Sigmoid colon (tissue), 7 donors: Measurements from ENCODE around the gene TTC3. TPM values are rescaled to one million over a fixed set of nuclear protein-coding genes. Genes with fewer than 3 reads are reported as not detected.

ENCODE experiments used
- DNase-seq: peaks from one replicate; pipeline ENCODE4 v3.0.0-alpha.2; 2019
- H3K27ac ChIP-seq, 4 donors: fragments of 200-600 bp; sonication (generic); one replicate each; pipeline ENCODE4 v1.5.1; 2016 to 2019; ENCODE audit warnings: mild to moderate bottlenecking in 1 of 4
- H3K27me3 ChIP-seq, 3 donors: fragments of 200-600 bp; sonication (generic); one replicate each; pipeline ENCODE4 v1.5.1; 2019; ENCODE audit warnings: mild to moderate bottlenecking in 1 of 3
- H3K36me3 ChIP-seq, 4 donors: fragments of 200-600 bp; sonication (generic); one replicate each; pipeline ENCODE4 v1.5.1; 2016 to 2019
- H3K4me1 ChIP-seq, 4 donors: fragments of 200-600 bp; sonication (generic); one replicate each; pipeline ENCODE4 v1.5.1; 2017 to 2019
- H3K4me3 ChIP-seq, 4 donors: fragments of 200-600 bp; sonication (generic); one replicate each; pipeline ENCODE4 v1.5.1; 2017 to 2019; ENCODE audit warnings: mild to moderate bottlenecking in 2 of 4, moderate library complexity in 1 of 4
- H3K9me3 ChIP-seq, 4 donors: fragments of 200-600 bp in 3 of 4; sonication (generic) in 3 of 4; one replicate each; pipeline versions ENCODE4 v1.5.1 to v1.6.1; 2013 to 2019
- EP300 ChIP-seq, 4 donors: sonication (generic); formaldehyde crosslinking; IDR thresholded peaks; one replicate each; pipeline ENCODE4 v1.6.1; 2017; ENCODE audit warnings: antibody characterized with exemption in 4 of 4
- POLR2A ChIP-seq, 2 donors: fragments of 450-650 bp; IDR thresholded peaks; one replicate each; pipeline ENCODE4 v1.6.1; 2016; ENCODE audit warnings: antibody characterized with exemption in 2 of 2, mild to moderate bottlenecking in 2 of 2, moderate library complexity in 2 of 2
- POLR2AphosphoS5 ChIP-seq, 4 donors: sonication (generic); formaldehyde crosslinking; IDR thresholded peaks; one replicate each; pipeline ENCODE4 v1.6.1; 2017; ENCODE audit warnings: antibody characterized with exemption in 4 of 4
- WGBS, 2 donors: extraction: QIAGEN DNeasy Blood & Tissue Kit; methylation state at CpG; one replicate each; pipeline ENCODE4 v1.1.7; 2013; 5-methylcytosine and 5-hydroxymethylcytosine counted together
- intact Hi-C: fragments of 100-400 bp; cut with DNase I; formaldehyde crosslinking; loops from one replicate; pipeline ENCODE4 v1.15.1; 2023
- polyA plus RNA-seq, 3 donors: library from polyadenylated mRNA; stranded (reverse); fragments of 200-250 nt; gene quantifications; one replicate each; pipeline ENCODE4 v1.2.3, GENCODE V29; 2013
- total RNA-seq, 4 donors: library from RNA; depleted of rRNA; stranded (reverse); fragments of >200 nt; gene quantifications; one replicate each; pipeline ENCODE4 v1.1.0, GENCODE V29; 2016
- TF ChIP-seq, protein P1 (sequence below), 4 experiments: fragments of 450-650 bp in 3 of 4; fragments of 200-600 bp in 1 of 4; IDR thresholded peaks; one replicate each; pipeline ENCODE4 v1.5.1; 2016 to 2019; ENCODE audit warnings: antibody characterized with exemption in 4 of 4, mild to moderate bottlenecking in 3 of 4, moderate library complexity in 2 of 4
- donor health status: healthy with polysubstance abuse.
- donor health status: Bipolar disorder and iron deficiency.
- donor health status: healthy.

The TTC3 gene
- total and polyA plus RNA-seq, 7 donors: 22.2 to 151 (median 108) TPM

DNA sequence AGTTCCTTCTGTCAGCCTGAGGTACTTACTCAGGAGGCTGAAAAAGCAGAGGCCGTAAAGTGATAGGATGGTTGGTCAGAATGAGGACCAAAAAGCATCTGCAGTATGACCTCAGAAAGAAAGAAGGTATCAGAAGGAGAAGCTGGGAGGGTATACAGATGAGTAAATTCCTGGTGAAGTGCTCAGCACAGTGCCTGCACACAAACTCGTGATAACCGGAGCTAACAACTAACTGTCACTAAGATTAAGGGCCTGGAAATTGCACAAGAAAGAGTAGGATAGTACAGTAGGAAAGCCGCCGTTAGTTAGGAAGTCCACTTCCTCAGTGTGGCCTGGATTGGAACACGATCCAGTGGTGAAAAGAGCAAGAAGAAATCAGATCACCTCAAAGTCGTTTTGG lies 131.5 kb downstream of the TTC3 start:
- Histone ChIP-seq H3K36me3 (peaks cover 4 to 39% (median 20%) of the 10 kb centered on the region in 4 donors), H3K27me3 (no peaks in the 10 kb centered on the region), H3K9me3 (no peaks in the 10 kb centered on the region), H3K4me3 (no peak overlapping the region), H3K27ac (no peak overlapping the region), H3K4me1 (peaks cover 0 to 14% (median 5%) of the 10 kb centered on the region in 4 donors)
- no peak for TF ChIP-seq POLR2AphosphoS5 (IDR thresholded peaks at IDR 0.05)
- WGBS, 2 donors: 88 to 90% methylated on average over 7 of the region's 7 CpGs
- no peak for DNase-seq
- intact Hi-C loops: no loop called here

DNA sequence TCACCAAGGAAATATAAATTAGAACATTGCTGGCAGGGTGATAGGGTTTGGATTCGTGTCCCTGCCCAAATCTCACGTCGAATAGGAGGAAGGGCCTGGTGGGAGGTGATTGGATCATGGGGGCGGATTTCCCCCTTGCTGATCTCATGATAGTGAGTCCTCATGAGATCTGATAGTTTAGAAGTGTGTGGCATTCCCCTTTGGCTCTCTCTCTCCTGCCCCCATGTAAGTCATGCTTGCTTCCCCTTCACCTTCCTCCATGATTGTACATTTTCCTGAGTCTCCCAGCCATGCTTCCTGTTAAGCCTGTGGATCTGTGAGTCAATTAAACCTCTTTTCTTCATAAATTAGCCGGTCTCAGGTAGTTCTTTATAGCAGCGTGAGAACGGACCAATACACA lies 133.4 kb downstream of the TTC3 start:
- Histone ChIP-seq H3K27ac (no peak overlapping the region), H3K4me1 (peaks cover 0 to 14% (median 5%) of the 10 kb centered on the region in 4 donors), H3K36me3 (peaks cover 0 to 20% (median 8%) of the 10 kb centered on the region in 4 donors), H3K9me3 (no peaks in the 10 kb centered on the region), H3K27me3 (no peaks in the 10 kb centered on the region), H3K4me3 (no peak overlapping the region)
- no peak for TF ChIP-seq POLR2A (IDR thresholded peaks at IDR 0.05)
- intact Hi-C loops: no loop called here
- WGBS, 2 donors: 94 to 95% methylated on average over 7 of the region's 7 CpGs
- no peak for DNase-seq

DNA sequence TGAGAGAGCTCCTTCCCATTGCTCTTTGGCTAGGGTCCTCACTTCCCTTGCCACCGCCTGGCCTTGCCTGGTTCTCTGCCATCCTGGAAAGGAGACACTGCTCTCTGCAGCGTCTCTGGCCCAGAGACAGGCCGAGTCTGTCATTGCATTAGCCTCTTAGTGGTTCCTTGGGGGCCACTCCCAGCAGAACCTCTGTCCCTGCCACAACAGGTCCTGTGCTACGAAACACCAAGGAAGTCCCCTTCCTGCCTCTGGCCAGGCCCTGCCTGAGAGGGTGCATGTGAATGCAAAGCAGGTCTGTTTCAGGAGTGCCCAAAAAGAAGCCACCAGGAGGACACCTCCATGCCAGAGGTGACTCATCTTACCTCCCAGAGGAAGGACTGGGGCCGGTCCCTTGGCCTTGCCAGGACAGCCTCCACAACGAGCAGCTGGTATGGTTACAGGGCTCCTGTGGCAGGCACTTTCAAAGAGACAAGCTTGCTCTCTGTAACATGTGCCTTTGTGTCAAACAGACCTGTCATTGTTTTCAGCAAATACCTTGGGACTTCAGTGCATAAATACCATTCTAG lies 134.5 kb downstream of the TTC3 start:
- H3K4me3 ChIP-seq: no peak overlapping the region

DNA sequence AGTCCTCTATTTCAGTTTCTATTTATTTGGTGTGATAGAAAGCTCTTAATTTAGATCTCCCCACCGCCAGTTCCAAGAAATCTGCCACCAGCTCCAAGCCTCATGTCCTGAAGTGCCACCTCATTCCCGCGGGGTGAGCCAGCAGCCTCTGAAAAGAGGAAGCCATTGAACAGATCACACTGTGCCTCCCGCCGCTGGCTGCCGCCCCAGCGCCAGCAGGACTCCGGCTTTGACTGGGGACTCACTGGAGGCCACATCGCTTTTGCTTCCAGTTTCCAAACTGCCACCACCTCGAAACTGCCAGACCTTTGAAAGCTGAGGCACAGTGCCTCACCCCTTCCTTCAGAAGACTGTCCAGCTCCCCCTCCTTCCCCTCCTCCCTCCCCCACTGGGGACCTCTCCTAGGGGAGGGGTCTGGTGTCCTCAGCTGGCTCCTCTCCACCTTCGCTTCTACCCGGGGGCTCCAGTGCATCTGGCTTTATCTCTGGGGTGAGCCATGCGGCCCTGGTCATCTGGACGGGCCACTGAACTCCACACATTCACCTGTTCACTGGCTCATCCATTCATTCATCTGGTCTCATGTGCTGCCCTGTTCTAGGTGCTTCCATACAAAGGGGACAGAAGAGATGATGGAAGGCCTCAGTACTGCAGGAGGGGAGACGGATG lies 135.1 kb downstream of the TTC3 start:
- Histone ChIP-seq H3K27me3 (no peaks in the 10 kb centered on the region), H3K9me3 (no peaks in the 10 kb centered on the region), H3K4me1 (peaks cover 0 to 14% (median 5%) of the 10 kb centered on the region in 4 donors), H3K36me3 (peaks cover 0 to 3% (median 1%) of the 10 kb centered on the region in 4 donors), H3K4me3 (no peak overlapping the region), H3K27ac (peak overlapping the region in 1 of 4 donors; percentile 55)
- TF ChIP-seq, protein P1, sequence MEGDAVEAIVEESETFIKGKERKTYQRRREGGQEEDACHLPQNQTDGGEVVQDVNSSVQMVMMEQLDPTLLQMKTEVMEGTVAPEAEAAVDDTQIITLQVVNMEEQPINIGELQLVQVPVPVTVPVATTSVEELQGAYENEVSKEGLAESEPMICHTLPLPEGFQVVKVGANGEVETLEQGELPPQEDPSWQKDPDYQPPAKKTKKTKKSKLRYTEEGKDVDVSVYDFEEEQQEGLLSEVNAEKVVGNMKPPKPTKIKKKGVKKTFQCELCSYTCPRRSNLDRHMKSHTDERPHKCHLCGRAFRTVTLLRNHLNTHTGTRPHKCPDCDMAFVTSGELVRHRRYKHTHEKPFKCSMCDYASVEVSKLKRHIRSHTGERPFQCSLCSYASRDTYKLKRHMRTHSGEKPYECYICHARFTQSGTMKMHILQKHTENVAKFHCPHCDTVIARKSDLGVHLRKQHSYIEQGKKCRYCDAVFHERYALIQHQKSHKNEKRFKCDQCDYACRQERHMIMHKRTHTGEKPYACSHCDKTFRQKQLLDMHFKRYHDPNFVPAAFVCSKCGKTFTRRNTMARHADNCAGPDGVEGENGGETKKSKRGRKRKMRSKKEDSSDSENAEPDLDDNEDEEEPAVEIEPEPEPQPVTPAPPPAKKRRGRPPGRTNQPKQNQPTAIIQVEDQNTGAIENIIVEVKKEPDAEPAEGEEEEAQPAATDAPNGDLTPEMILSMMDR (IDR thresholded peaks at IDR 0.05): no peak
- no peak for TF ChIP-seq POLR2A (IDR thresholded peaks at IDR 0.05)
- no peak for TF ChIP-seq EP300 (IDR thresholded peaks at IDR 0.05)
- no peak for TF ChIP-seq POLR2AphosphoS5 (IDR thresholded peaks at IDR 0.05)
- WGBS, 2 donors: 42 to 45% methylated on average over 15 of the region's 15 CpGs
- intact Hi-C loops: no loop called here
- no peak for DNase-seq

More for the DNA sequence above, 134.5 kb downstream of the TTC3 start:
- WGBS, 2 donors: 49 to 53% methylated on average over 6 of the region's 6 CpGs
- peaks cover 0 to 14% (median 5%) of the 10 kb centered on the region in 4 donors for H3K4me1 ChIP-seq
- TF ChIP-seq, protein P1 (IDR thresholded peaks at IDR 0.05): no peak
- TF ChIP-seq EP300 (IDR thresholded peaks at IDR 0.05): no peak
- TF ChIP-seq POLR2A (IDR thresholded peaks at IDR 0.05): no peak
- TF ChIP-seq POLR2AphosphoS5 (IDR thresholded peaks at IDR 0.05): no peak
- no peak for DNase-seq
- intact Hi-C loops: no loop called here
- no peaks in the 10 kb centered on the region for H3K27me3 ChIP-seq
- H3K9me3 ChIP-seq: no peaks in the 10 kb centered on the region
- H3K27ac ChIP-seq: peak overlapping the region in 2 of 4 donors; percentile 36 to 55
- H3K36me3 ChIP-seq: peaks cover 0 to 10% (median 5%) of the 10 kb centered on the region in 4 donors

DNA sequence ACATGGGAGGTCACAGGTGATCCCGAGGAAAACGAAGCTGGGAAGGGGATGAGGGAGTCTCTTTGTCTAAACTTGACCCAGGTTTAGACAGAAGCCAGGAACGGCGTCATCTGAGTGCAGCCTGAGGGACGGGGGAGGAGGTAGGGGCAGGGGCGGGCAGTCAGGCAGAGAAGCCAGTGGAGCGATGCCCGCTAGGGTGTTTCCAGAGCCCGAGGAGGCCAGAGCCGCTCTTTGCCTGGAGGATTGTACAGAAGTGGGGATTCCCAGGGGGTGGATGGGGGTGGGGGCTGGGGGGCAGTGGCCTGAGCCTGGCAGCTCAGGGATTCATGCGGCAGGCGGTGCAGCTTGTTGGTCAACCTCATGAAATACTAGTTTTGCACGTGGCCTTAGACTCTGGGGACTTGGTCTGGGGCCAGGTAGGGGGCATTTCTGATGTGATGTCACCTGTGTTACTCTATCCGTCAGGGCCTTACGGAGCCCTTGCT lies 135.7 kb downstream of the TTC3 start:
- Histone ChIP-seq H3K27ac (no peak overlapping the region), H3K27me3 (no peaks in the 10 kb centered on the region), H3K36me3 (no peaks in the 10 kb centered on the region), H3K9me3 (no peaks in the 10 kb centered on the region), H3K4me3 (no peak overlapping the region), H3K4me1 (peaks cover 0 to 14% (median 5%) of the 10 kb centered on the region in 4 donors)
- DNase-seq: no peak
- intact Hi-C loops: no loop called here
- WGBS, 2 donors: 81 to 92% methylated on average over 15 of the region's 15 CpGs
- TF ChIP-seq POLR2AphosphoS5 (IDR thresholded peaks at IDR 0.05): no peak

DNA sequence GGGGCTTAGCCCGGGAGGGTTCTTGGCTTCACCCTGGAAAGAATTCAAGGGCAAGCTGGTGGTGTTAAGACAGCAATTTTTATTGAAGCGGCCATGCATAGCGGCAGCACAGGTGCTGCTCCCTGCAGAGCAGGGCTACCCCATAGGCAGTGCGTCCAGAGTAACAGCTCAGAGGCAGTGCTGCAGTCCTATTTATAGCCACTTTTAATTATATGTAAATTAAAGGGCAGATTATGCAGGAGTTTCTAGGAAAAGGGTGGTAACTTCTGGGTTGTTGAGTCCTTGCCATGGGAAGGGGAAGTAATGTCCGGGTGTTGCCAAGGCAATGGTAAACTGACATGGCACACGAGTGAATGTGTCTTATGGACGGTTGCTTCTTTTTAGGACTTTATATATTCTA lies 137.1 kb downstream of the TTC3 start:
- DNase-seq: no peak
- Histone ChIP-seq H3K27ac (no peak overlapping the region), H3K4me3 (no peak overlapping the region), H3K36me3 (no peaks in the 10 kb centered on the region), H3K27me3 (no peaks in the 10 kb centered on the region), H3K4me1 (peaks cover 0 to 14% (median 5%) of the 10 kb centered on the region in 4 donors), H3K9me3 (no peaks in the 10 kb centered on the region)
- TF ChIP-seq, protein P1 (IDR thresholded peaks at IDR 0.05): no peak
- no peak for TF ChIP-seq POLR2AphosphoS5 (IDR thresholded peaks at IDR 0.05)
- TF ChIP-seq EP300 (IDR thresholded peaks at IDR 0.05): no peak
- 93 to 96% methylated on average over 7 of the region's 7 CpGs for WGBS, 2 donors
- intact Hi-C loops: no loop called here
